Measurements from ENCODE around the gene LIMS1. TPM values are rescaled to one million over a fixed set of nuclear protein-coding genes. Genes with fewer than 3 reads are reported as not detected.

Gene LIMS1
- total and polyA plus RNA-seq, 3 donors from 2014 or later, result 44.8 to 110 (median 94.1) TPM

DNA sequence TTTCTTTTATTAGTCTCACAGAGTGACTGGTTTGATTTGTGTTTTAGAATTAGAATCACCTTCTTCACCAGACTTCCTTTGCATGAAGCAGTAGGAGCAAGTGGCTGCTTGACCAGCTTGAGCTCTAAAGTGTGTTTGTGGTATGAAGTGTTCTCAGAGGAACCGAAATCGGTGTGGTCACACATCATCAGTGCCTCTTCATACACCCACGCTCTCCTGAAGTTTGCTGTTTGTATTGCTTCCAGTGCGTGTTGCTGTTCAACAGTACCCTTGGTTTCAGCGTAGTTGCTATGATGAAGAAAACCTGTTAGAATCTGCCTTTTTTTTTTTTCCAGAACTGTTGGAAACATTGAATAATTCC lies 77.9 kb downstream of the LIMS1 start:
- Histone ChIP-seq H3K27me3 (no peaks in the 10 kb centered on the region), H3K4me3 (no peak overlapping the region), H3K36me3 (ENCODE audit: low read depth, missing control alignments) (no peaks in the 10 kb centered on the region), H3K9me3 (no peaks in the 10 kb centered on the region), H3K4me1 (peaks cover 23% of the 10 kb centered on the region), H3K27ac (no peak overlapping the region)
- intact Hi-C loops (cut with DNase I; ENCODE audit: low total_unique reads), result no loop called here
- no peak for TF ChIP-seq POLR2A (IDR thresholded peaks at IDR 0.05)
- TF ChIP-seq, protein P1, sequence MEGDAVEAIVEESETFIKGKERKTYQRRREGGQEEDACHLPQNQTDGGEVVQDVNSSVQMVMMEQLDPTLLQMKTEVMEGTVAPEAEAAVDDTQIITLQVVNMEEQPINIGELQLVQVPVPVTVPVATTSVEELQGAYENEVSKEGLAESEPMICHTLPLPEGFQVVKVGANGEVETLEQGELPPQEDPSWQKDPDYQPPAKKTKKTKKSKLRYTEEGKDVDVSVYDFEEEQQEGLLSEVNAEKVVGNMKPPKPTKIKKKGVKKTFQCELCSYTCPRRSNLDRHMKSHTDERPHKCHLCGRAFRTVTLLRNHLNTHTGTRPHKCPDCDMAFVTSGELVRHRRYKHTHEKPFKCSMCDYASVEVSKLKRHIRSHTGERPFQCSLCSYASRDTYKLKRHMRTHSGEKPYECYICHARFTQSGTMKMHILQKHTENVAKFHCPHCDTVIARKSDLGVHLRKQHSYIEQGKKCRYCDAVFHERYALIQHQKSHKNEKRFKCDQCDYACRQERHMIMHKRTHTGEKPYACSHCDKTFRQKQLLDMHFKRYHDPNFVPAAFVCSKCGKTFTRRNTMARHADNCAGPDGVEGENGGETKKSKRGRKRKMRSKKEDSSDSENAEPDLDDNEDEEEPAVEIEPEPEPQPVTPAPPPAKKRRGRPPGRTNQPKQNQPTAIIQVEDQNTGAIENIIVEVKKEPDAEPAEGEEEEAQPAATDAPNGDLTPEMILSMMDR (IDR thresholded peaks at IDR 0.05), result no peak
- 48 to 64% methylated on average over 5 of the region's 5 CpGs for WGBS, 2 donors
- no peak for DNase-seq

DNA sequence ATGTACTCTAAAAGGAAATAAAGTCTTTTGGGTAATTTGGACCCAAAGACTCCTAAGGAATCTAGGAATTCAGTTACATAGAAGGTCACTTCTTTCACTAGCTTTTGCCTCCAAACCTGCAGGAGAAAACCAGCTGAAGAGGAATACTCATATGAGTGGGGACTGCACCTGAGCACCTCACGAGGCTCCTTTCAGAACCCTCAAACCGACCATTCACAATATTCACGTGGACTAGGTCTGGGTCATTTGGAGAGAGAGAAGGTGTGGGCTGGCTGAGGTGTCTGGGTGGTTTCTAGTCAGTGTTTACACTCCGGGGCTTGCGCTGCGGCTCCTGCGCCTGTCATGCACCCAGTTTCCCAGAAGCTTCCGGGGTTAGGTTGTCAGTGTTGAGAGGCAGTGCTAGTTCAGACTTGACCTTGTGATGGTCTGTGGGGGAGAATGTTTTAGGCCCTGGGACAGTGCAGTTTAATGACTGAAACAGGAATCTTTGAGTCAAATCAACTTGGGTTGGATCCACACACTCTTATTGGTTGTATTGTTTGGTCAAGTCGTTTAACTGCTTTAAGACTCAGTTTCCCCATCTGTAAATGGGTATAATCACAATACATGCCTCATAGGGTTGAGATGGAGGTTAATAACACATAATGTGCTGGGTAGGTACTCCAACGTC lies 78.4 kb downstream of the LIMS1 start:
- intact Hi-C loops (cut with DNase I; ENCODE audit: low total_unique reads), result no loop called here
- TF ChIP-seq POLR2A (IDR thresholded peaks at IDR 0.05), result no peak
- TF ChIP-seq, protein P1 (IDR thresholded peaks at IDR 0.05), result no peak
- Histone ChIP-seq H3K36me3 (ENCODE audit: low read depth, missing control alignments) (no peaks in the 10 kb centered on the region), H3K9me3 (no peaks in the 10 kb centered on the region), H3K27me3 (no peaks in the 10 kb centered on the region), H3K4me1 (peaks cover 24% of the 10 kb centered on the region), H3K27ac (no peak overlapping the region), H3K4me3 (no peak overlapping the region)
- 75 to 81% methylated on average over 10 of the region's 10 CpGs for WGBS, 2 donors
- DNase-seq, result no peak

DNA sequence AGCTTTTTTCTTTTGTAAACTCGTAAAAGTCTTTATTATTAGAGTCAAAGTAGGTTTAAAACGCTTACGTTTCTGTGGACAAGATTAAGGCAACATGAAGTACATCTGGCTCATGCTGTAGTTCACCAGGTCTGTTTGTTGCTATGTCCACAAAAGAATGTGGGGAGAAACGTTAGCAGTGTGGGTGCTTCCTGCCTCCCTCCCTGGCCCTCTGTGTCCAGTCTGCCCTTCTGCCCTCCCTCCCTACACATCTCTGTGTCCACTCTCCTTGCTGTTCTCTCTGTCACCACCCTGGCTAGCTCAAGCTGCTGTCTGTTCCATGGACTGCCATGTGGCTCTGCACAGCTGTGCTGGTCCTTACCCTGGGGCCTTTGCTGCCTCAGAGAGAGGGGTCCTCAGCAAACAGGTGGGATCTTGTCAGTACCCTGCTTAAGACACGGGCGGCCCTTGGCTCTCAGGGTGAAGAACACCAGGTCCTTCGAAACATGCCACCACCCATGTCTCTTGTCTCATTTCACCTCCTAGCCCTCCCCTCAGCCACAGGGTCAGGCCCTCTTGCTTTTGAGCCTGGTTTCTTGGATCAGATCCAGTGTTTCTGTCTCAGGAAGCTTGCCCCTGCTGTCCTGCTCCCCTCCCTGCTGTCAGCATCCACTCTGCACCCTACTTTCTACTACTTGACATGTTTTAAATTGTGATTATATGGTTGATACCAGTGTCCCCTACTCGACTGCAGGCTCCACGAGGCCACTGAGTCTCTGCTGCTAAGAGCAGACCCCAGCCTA lies 79.2 kb downstream of the LIMS1 start:
- H3K4me1 ChIP-seq, result peaks cover 27% of the 10 kb centered on the region
- DNase-seq, result no peak

DNA sequence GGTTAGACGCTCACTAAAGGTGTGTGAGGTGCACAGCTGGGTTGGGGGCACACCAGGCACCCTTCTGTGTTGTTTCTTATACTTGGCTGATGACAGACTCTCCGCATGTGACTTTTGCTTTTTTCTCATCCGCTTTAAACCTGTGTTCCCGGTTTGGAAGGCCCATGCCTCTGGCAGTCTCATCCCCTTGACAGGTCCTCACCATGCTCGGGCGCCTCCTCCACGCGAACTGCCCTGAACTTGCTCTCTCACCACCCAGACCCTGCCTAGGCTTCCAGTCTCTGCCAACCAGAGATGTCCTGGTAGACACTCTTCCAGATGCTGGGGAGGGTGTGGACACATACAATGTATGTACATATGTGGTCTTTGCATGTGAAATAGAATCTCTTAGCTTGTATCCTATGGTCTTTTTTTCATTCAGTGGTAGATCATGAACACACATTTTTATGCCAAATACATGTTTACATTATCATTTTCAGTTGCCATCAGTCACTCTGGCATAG lies 79.8 kb downstream of the LIMS1 start:
- H3K27me3 ChIP-seq, result no peaks in the 10 kb centered on the region
- DNase-seq, result no peak
- H3K9me3 ChIP-seq, result no peaks in the 10 kb centered on the region
- no peak for TF ChIP-seq POLR2A (IDR thresholded peaks at IDR 0.05)
- TF ChIP-seq, protein P1 (IDR thresholded peaks at IDR 0.05), result no peak
- no peak overlapping the region for H3K27ac ChIP-seq
- H3K36me3 ChIP-seq (ENCODE audit: low read depth, missing control alignments), result no peaks in the 10 kb centered on the region
- intact Hi-C loops (cut with DNase I; ENCODE audit: low total_unique reads), result no loop called here
- no peak overlapping the region for H3K4me3 ChIP-seq
- peaks cover 27% of the 10 kb centered on the region for H3K4me1 ChIP-seq
- 84 to 92% methylated on average over 8 of the region's 8 CpGs for WGBS, 2 donors

More for the DNA sequence above, 79.2 kb downstream of the LIMS1 start:
- H3K36me3 ChIP-seq (ENCODE audit: low read depth, missing control alignments), result no peaks in the 10 kb centered on the region
- H3K27ac ChIP-seq, result no peak overlapping the region
- H3K4me3 ChIP-seq, result no peak overlapping the region
- TF ChIP-seq POLR2A (IDR thresholded peaks at IDR 0.05), result no peak
- TF ChIP-seq, protein P1 (IDR thresholded peaks at IDR 0.05), result no peak
- H3K9me3 ChIP-seq, result no peaks in the 10 kb centered on the region
- H3K27me3 ChIP-seq, result no peaks in the 10 kb centered on the region
- WGBS, 2 donors, result 62 to 65% methylated on average over 7 to 9 of the region's 9 CpGs
- intact Hi-C loops (cut with DNase I; ENCODE audit: low total_unique reads), result no loop called here
